ENCODE measurements around the gene PHIP.

DNA sequence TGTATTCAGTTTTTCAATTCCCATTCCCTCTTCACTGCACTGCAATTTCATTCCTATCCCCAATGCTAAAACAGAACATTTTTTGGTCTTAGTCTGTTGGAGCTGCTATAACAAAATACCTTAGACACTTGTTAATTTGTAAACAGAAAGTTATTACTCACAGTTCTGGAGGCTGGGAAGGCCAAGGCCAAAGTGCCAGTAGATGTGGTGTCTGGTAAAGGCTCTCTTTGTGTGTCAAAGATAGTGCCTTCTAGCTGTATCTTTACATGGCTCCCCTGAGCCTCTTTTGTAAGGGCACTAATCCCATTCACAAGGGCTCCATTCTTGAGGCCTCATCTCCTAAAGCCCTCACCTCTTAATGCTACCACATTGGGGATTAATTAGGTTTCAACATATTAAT, 40.0 kb downstream of the PHIP start:
- TF ChIP-seq, protein P1, sequence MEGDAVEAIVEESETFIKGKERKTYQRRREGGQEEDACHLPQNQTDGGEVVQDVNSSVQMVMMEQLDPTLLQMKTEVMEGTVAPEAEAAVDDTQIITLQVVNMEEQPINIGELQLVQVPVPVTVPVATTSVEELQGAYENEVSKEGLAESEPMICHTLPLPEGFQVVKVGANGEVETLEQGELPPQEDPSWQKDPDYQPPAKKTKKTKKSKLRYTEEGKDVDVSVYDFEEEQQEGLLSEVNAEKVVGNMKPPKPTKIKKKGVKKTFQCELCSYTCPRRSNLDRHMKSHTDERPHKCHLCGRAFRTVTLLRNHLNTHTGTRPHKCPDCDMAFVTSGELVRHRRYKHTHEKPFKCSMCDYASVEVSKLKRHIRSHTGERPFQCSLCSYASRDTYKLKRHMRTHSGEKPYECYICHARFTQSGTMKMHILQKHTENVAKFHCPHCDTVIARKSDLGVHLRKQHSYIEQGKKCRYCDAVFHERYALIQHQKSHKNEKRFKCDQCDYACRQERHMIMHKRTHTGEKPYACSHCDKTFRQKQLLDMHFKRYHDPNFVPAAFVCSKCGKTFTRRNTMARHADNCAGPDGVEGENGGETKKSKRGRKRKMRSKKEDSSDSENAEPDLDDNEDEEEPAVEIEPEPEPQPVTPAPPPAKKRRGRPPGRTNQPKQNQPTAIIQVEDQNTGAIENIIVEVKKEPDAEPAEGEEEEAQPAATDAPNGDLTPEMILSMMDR (IDR thresholded peaks at IDR 0.05; ENCODE audit: low read depth, low read length): no peak
- TF ChIP-seq EZH2phosphoT487 (IDR thresholded peaks at IDR 0.05; ENCODE audit: low read depth): no peak

Measured in OCI-LY3 (cell line).